WTC11 (cell line): Measurements from ENCODE around the gene DLL4. TPM values are rescaled to one million over a fixed set of nuclear protein-coding genes. Genes with fewer than 3 reads are reported as not detected.

Experiments used
- ATAC-seq: fragments of 200-7000 bp; cut with Tn5 transposase; 2 replicates; pipeline ENCODE4 v1.10.0; 2021; ENCODE audit warnings: mild to moderate bottlenecking, moderate library complexity
- CTCF ChIA-PET: fragments of 300-600 bp; sonication (Branson Sonifier 250); formaldehyde crosslinking; loops from one replicate; lab custom pipeline; 2021; ENCODE audit warnings: antibody characterized with exemption; lab: Charles Lee
- POLR2A ChIA-PET: fragments of 350-600 bp; sonication (Branson Sonifier 250); formaldehyde crosslinking; loops from one replicate; lab custom pipeline; 2021; ENCODE audit warnings: antibody characterized with exemption; lab: Charles Lee
- DNase-seq: peaks from one replicate; pipeline ENCODE4 v3.0.0; 2021; ENCODE audit warnings: low spot score
- H3K27ac Mint-ChIP-seq: 2 replicates; pipeline ENCODE4 v1.8.0; 2021; ENCODE audit warnings: mixed read lengths
- H3K27me3 Mint-ChIP-seq: 2 replicates; pipeline ENCODE4 v1.8.0; 2021; ENCODE audit warnings: low read depth, mild to moderate bottlenecking, moderate library complexity, mixed read lengths
- H3K36me3 Mint-ChIP-seq: 2 replicates; pipeline ENCODE4 v1.8.0; 2021; ENCODE audit warnings: mixed read lengths
- H3K4me1 Mint-ChIP-seq: 2 replicates; pipeline ENCODE4 v1.8.0; 2022; ENCODE audit warnings: mixed read lengths
- H3K4me3 Mint-ChIP-seq: 2 replicates; pipeline ENCODE4 v1.8.0; 2021; ENCODE audit warnings: mild to moderate bottlenecking, moderate library complexity, mixed read lengths
- H3K9me3 Mint-ChIP-seq: 2 replicates; pipeline ENCODE4 v1.8.0; 2021; ENCODE audit warnings: mixed read lengths
- AFF4 ChIP-seq: sonication (generic); formaldehyde crosslinking; IDR thresholded peaks from 2 replicates; pipeline ENCODE4 v1.8.1; 2023; ENCODE audit warnings: mild to moderate bottlenecking, missing genetic modification reagents, borderline replicate concordance
- E2F4 ChIP-seq: sonication (generic); formaldehyde crosslinking; IDR thresholded peaks from 2 replicates; pipeline ENCODE4 v1.8.1; 2022; ENCODE audit warnings: low read depth, mild to moderate bottlenecking, moderate library complexity, missing genetic modification reagents, borderline replicate concordance
- ESRRA ChIP-seq: sonication (generic); formaldehyde crosslinking; IDR thresholded peaks from 2 replicates; pipeline ENCODE4 v1.8.1; 2022; ENCODE audit warnings: mild to moderate bottlenecking, missing genetic modification reagents, borderline replicate concordance
- FOXK1 ChIP-seq: sonication (generic); formaldehyde crosslinking; IDR thresholded peaks from 2 replicates; pipeline ENCODE4 v1.8.0; 2022; ENCODE audit warnings: mild to moderate bottlenecking, moderate library complexity, missing genetic modification reagents
- GRHL2 ChIP-seq: fragments of 250-450 bp; sonication (Bioruptor Pico); IDR thresholded peaks from 2 replicates; pipeline ENCODE4 v1.8.0; 2022; ENCODE audit warnings: mild to moderate bottlenecking, moderate library complexity; ENCODE audit not compliant: insufficient replicate concordance, severe bottlenecking
- IRF2 ChIP-seq: sonication (generic); formaldehyde crosslinking; IDR thresholded peaks from 2 replicates; pipeline ENCODE4 v1.8.0; 2022; ENCODE audit warnings: low read depth, missing genetic modification reagents, borderline replicate concordance
- JUN ChIP-seq: sonication (generic); formaldehyde crosslinking; IDR thresholded peaks from 2 replicates; pipeline ENCODE4 v1.8.0; 2023; ENCODE audit warnings: mild to moderate bottlenecking, missing genetic modification reagents
- MXD4 ChIP-seq: fragments of 250-450 bp; sonication (Bioruptor Pico); IDR thresholded peaks from 2 replicates; pipeline ENCODE4 v1.8.0; 2021; ENCODE audit warnings: mild to moderate bottlenecking, moderate library complexity, borderline replicate concordance
- SMAD4 ChIP-seq: sonication (generic); formaldehyde crosslinking; IDR thresholded peaks from 2 replicates; pipeline ENCODE4 v1.8.0; 2022; ENCODE audit warnings: mild to moderate bottlenecking, missing genetic modification reagents
- SP1 ChIP-seq: sonication (generic); formaldehyde crosslinking; conservative IDR thresholded peaks from 2 replicates; pipeline ENCODE4 v1.8.1; 2022; ENCODE audit warnings: missing genetic modification reagents
- ZNF281 ChIP-seq: sonication (generic); formaldehyde crosslinking; IDR thresholded peaks from 2 replicates; pipeline ENCODE4 v1.8.0; 2023; ENCODE audit warnings: mild to moderate bottlenecking, missing genetic modification reagents
- ZNF512 ChIP-seq: sonication (generic); formaldehyde crosslinking; IDR thresholded peaks from 2 replicates; pipeline ENCODE4 v1.8.1; 2022; ENCODE audit warnings: missing genetic modification reagents, borderline replicate concordance
- total RNA-seq: library from RNA; stranded (reverse); gene quantifications from 3 replicates; pipeline ENCODE4 v1.2.3, GENCODE V29; 2021
- TF ChIP-seq, protein P1 (sequence below): sonication (generic); formaldehyde crosslinking; IDR thresholded peaks from 2 replicates; pipeline ENCODE4 v1.8.1; 2022; ENCODE audit warnings: mild to moderate bottlenecking, missing genetic modification reagents, moderate library complexity, borderline replicate concordance
- TF ChIP-seq, protein P2 (sequence below): sonication (generic); formaldehyde crosslinking; IDR thresholded peaks from 2 replicates; pipeline ENCODE4 v1.8.0; 2022; ENCODE audit warnings: mild to moderate bottlenecking, missing genetic modification reagents
- TF ChIP-seq, protein P3 (sequence below): sonication (generic); formaldehyde crosslinking; IDR thresholded peaks from 2 replicates; pipeline ENCODE4 v1.8.1; 2023; ENCODE audit warnings: mild to moderate bottlenecking, missing genetic modification reagents

Gene DLL4
- total RNA-seq, 1 experiment from 2014 or later: 0.94 TPM

GRCh38 chr15:40976819-40977218 lies 47.7 kb downstream of the DLL4 start (continued):
- no peak for TF ChIP-seq E2F4 (CRISPR knock-in tag)
- no peak for TF ChIP-seq IRF2 (CRISPR knock-in tag)
- no peak for TF ChIP-seq GRHL2 (CRISPR knock-in tag)

DNA sequence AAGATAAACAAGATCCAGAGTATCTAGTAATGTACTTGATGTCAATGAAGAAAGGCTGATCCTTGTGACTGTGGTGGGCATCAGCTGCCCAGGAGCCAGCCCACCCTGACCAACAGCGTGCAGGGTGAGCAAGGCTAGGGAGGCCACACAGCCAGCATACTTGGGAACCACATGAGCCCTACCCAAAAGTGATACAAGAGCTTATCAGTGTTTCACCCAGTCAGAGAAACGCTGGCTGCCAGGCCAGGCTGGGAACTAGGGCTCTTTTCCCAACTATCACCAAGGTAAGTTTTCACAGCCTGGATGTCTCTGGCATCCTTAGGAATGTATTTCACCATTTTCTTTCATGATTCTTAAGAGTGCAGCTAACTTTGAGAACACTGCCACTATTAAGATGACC lies 49.0 kb downstream of the DLL4 start:
- no peaks in the 10 kb centered on the region for H3K4me1 Mint-ChIP-seq
- CTCF ChIA-PET: no interaction called here
- peaks cover 43% of the 10 kb centered on the region for H3K36me3 Mint-ChIP-seq
- H3K9me3 Mint-ChIP-seq: no peaks in the 10 kb centered on the region
- H3K27me3 Mint-ChIP-seq: no peaks in the 10 kb centered on the region
- POLR2A ChIA-PET: no interaction called here
- DNase-seq: no peak
- no peak for ATAC-seq
- TF ChIP-seq MXD4 (CRISPR knock-in tag) (no peak), SMAD4 (CRISPR knock-in tag) (no peak), ESRRA (CRISPR knock-in tag) (no peak), SP1 (CRISPR knock-in tag) (no peak), FOXK1 (CRISPR knock-in tag) (no peak), ZNF281 (CRISPR knock-in tag) (no peak), ZNF512 (no peak), JUN (no peak), AFF4 (CRISPR knock-in tag) (no peak)
- TF ChIP-seq, protein P1, sequence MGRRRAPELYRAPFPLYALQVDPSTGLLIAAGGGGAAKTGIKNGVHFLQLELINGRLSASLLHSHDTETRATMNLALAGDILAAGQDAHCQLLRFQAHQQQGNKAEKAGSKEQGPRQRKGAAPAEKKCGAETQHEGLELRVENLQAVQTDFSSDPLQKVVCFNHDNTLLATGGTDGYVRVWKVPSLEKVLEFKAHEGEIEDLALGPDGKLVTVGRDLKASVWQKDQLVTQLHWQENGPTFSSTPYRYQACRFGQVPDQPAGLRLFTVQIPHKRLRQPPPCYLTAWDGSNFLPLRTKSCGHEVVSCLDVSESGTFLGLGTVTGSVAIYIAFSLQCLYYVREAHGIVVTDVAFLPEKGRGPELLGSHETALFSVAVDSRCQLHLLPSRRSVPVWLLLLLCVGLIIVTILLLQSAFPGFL (CRISPR knock-in tag): no peak
- TF ChIP-seq, protein P2, sequence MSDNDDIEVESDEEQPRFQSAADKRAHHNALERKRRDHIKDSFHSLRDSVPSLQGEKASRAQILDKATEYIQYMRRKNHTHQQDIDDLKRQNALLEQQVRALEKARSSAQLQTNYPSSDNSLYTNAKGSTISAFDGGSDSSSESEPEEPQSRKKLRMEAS (CRISPR knock-in tag): no peak
- TF ChIP-seq, protein P3, sequence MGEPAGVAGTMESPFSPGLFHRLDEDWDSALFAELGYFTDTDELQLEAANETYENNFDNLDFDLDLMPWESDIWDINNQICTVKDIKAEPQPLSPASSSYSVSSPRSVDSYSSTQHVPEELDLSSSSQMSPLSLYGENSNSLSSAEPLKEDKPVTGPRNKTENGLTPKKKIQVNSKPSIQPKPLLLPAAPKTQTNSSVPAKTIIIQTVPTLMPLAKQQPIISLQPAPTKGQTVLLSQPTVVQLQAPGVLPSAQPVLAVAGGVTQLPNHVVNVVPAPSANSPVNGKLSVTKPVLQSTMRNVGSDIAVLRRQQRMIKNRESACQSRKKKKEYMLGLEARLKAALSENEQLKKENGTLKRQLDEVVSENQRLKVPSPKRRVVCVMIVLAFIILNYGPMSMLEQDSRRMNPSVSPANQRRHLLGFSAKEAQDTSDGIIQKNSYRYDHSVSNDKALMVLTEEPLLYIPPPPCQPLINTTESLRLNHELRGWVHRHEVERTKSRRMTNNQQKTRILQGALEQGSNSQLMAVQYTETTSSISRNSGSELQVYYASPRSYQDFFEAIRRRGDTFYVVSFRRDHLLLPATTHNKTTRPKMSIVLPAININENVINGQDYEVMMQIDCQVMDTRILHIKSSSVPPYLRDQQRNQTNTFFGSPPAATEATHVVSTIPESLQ (CRISPR knock-in tag): no peak
- no peak overlapping the region for H3K27ac Mint-ChIP-seq
- no peak overlapping the region for H3K4me3 Mint-ChIP-seq
